HG03558 (cell line): ENCODE measurements around the gene CNTD1.

Experiments
- ATAC-seq: cut with Tn5 transposase; IDR thresholded peaks from one replicate; pipeline ENCODE4 v1.9.1; 2021; ENCODE audit warnings: moderate number of reproducible peaks; ENCODE audit not compliant: unreplicated experiment; ENCODE audit errors: extremely low read depth

CNTD1 gene

DNA sequence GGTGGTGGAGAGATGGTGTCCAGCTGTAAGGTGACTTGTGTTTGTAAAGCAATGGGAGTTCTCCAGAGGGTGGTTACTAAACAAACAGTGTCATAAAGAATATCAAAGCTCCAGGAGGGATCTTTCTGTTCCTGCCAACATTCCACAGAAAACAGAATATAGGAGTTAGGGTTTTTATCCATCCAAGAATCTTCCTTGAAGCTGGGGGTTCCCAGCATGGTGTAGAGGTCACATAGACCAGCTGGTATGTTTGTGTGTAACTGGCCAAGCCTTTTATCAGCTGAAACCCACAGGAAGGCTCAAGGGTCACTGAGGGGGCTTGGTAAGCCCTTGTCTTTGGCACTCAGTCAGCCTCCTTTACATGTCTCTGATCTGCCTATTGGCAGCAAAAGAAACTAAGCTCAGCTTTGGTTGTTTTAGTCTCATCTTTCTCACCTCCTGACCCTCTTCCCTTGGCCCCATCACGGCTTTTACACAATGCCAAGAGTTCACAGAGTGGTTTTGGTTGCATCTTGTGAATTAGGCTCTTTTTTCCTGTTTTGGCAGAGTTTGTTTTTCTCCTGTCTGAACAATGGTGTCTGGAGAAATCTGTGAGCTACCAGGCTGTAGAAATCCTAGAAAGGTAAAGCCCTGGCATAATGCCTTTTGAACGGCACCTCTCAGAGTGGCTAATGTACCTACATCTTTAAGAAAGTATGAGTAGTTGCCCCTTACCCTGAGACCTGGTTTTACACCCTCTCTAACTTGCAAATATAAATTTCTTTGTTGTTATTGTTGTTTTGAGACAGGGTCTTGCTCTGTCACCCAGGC, 4.6 kb downstream of the CNTD1 start:
- ATAC-seq, result no peak

DNA sequence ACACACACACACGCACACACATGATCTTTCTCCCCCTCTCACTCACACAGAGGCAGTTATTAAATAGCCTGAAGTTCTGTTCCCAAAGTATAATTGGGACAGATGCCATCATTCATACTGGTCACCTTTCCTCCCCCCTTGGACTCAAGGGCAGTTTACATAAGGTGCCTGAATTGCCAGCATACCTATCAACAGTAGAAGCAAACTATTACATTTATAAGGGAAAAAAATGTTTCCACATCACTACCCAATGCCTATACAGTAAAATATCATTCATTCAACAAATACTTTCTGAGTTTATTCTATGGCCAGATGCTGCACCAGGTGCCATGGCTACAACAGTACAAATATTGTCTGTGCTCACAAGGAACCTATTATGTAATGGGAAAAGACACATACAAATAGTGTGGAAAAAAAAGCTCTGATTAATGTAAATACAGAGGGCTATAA, 6.3 kb downstream of the CNTD1 start:
- no peak for ATAC-seq

DNA sequence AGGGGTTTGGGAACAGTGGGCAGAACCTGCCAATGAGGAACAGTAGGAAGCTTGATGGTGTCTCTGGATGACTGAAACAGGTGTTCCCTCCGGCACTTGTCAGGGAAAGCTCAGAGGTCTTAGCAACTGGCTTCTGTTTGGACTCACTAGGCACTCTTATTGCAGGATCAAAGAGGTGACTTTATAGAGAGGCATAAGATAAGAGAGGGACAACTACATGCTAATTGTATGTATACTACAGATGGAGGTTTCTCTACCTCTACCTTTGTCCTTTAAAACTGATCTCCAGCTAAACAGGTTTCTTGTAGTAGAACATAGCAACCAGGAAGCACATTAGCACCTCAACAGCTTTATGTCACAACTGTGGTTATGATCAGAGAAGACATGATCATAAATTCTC, 7.6 kb downstream of the CNTD1 start:
- no peak for ATAC-seq

DNA sequence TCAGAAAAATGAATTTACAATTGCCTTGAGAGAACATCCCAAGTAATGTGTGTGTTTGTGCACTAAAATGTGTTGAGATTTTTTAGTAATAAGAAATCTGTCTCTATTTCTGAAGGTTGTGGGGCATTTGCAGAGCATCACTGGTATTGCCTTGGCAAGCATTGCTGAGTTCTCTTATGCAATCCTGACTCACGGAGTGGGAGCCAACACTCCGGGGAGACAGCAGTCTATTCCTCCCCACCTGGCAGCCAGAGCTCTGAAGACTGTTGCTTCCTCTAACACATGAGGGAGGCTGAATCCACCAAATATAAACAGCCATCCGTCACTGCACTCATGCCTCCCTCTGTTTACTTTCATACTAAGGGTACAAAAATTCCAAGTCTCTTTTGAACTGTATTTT, 10.6 kb downstream of the CNTD1 start:
- ATAC-seq, result no peak

DNA sequence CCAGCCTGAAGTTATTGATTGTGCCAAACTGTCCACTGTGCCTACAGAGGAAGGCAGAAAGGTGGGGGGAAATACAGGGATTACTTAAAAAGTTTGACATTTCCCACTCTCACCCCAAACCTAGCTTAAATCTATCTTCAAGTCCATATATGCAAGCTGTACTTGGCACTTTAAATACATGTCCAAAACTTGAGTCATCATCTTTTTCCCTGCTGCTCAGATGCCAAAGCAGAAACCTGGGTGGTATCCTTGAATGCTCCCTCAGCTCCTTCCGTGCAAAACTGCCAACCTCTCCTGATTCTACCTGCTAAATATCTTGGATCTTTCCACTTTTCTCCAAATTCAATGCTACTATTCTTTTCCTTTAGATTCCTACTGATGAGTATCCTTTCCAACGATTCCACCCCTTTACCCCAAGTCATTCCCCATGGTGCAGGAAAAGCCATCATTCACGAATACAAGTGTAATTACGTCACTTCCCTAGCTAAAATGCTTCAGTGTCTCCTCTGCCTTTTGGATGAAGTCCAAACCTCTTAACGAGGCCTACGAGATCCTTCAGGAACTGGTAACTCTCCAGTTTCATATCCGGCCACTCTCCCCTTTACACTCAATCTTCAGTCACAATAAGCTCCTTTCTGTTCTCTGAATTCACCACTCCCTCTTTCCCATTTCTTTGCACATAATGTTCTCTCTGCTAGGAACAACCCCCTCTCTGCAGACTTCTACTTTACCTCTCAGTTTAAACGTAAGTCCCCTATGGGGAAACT, 16.2 kb downstream of the CNTD1 start:
- ATAC-seq, result no peak

DNA sequence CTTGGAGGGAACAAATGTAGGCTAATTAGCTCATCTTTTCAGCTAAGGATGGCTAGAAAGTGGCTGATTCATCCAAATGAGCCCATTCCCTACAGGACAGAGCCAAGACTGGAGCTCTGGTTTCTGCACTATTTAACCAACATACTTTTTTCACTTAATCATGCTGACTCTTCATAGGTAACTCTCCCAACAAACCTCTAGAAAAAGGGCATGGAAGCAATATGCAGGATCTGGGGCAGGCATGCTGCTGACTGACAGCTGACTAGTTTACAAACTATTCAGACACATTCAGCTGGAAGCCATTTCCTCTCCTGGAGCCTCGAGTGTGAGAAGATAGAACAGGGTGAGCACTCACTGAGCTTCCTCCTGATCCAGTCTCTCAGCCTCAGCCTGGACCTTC, 19.2 kb downstream of the CNTD1 start:
- no peak for ATAC-seq

DNA sequence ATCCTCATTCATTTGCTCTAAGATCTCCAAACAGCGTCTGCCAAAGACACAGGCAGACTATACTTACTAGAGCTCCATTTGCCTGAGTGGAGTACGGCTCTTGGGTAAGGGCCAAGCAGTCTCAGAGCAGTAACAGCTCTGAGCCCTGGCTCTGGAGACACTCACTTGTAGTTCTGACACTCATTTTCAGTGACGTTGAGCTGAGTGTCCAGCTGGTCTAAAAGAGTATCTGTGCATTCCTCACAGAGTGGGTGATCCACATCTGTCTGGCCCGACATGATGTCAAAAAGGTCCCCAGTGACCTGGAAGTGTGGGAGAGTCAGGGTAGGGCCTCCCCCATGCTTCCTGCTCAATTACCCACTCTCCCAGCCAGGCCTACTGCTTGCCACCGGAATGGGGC, 19.7 kb downstream of the CNTD1 start:
- ATAC-seq, result no peak

DNA sequence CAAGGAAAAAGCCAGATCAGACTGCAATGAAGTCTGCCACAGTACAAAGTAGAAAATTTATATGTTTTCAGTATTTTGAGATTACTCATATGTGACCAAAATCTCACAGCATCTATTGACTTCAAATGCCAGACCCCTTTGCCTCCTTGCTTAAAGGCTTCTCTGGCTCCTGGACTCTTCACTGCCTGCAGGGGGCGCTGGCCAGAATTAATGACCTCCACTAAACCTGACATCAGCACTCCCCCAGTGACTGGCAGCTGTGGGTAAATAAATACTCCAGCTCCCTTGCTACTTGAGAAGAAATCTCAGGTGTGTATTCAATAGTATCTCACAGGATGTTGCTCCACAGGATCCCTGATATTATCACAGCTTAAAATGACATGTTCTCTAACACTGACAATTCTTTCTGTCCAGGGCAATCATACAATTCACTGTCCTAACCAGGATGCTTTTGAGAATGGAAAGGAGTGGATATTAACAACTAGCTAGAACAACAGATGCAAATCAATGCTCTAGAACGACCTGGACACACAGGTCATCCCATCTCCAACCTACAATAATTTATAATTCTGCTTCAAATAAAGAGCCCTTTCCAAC, 21.4 kb downstream of the CNTD1 start:
- ATAC-seq, result no peak

DNA sequence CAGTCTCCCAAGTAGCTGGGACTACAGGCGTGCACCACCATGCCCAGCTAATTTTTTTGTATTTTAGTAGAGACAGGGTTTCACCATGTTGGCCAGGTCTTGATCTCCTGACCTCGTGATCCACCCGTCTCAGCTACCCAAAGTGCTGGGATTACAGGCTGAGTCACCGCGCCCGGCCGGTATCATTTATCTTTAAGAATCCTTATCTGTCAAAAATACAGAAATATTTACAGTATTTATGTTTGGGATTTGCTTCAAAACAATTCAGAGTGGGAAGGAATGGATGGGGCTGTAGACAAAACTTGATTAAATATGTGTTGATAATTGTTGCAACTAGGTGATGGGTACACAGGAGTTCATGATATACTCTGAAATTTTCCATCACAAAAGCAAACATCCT, 22.5 kb downstream of the CNTD1 start:
- ATAC-seq, result no peak

DNA sequence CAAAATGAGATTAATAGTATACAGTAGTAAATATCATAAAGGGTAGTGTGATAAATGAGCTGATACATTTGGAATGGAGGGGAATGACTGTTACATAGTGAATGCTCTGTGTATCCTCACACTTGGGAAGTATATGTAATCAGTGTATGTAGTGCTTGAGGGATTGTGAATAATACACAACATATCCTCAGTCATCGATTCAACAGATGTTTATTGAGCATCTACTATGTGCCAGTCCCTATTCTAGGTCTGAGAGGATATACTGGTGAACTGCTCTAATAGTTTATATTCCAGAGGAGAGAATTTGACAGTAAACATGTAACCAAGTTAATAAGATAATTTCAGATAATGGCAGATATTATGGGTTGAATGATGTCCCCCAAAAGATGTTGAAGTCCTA, 28.8 kb downstream of the CNTD1 start:
- ATAC-seq, result no peak

DNA sequence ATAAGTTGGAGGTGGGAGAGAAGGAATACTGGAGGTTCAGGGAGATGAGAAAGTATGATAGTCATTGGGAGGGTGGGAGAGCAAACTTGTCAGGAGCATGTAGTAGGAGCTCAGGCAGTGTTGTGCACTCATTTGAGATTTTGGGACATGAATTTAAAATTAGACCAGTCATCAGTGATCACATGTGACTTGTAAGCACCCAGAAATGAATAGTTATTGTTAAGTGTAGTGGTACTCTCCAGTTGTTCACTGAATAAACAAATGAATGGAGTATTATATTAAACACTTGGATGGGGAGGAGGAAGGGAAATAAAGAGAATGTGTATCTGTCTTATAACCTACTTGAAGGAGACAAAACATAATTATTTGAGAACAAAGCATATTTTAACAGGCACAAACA, 32.3 kb downstream of the CNTD1 start:
- ATAC-seq, result no peak

DNA sequence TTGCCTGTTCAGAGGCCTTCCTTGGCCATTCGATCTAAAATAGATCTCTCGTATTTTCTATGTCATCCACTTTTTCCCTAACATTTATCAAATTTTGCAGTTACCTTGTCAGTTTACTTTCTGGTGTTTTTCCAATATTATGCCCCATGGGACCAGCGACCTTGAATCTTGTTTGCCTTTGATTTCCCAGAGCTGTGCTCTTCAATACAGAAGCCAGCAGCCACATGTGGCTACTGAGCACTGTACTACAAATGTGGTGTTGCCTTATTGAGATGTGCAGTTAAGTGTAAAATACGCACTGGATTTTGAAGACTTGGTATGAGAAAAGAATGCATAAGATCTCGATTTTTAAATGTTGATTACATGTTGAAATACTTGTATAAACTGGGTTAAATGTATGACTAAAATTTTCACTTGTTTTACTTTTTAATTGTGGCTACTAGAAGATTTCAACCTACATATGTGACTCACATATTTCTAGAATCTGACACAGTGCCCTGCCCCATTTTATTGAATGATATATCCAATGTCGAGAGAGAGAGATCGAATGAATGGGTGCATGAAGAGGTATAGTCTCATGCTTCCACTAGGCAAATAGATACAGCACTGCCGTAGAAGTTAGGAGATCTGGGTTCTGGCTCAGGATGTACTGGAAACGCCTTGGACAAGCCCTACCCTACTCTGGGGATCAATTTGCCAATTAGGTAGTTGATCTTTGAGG, 33.7 kb downstream of the CNTD1 start:
- ATAC-seq, result no peak

DNA sequence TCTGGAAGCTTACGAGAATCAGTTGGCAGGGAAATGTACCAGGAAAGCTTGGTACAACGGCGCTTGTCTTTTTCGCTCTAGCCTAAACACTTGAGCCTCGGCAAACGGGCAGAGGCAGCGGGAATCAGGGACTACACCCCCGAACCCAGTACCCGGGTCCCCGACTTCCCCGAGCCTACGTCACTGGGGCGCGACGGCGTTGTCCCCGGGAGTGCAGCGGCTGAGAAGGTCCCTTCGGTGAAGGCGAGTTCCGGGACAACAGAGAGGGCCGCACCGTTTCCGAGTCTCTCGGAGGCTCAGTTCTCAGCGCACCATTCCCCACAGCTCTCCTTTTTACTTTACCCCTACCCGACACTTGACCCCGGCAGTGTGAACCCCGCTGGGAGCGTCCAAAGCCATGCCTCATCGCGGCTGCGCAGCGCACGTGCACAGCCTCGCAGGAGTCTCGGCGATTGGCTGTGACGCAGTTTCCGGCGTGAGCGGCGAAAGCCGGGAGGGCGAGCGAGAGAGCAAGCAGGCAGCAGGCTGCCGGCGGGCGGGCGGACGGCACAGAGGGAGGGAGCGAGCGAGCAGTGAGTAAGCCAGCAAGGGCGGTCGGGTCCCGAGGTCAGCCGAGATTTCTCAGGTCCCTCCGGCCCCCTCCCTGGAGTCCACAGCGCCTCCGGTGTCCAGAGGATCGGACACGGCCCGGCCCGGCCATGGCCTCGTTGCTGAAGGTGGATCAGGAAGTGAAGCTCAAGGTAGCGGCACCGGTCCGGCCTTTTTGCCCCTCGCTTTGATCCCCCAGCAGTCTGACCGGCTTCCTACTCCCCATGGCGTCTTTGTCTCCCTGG, 34.5 kb downstream of the CNTD1 start, which contains the start of gene PSME3:
Gene PSME3, plus strand, starts transcription at position 464 of the 833 bp plus-strand sequence. Its CDS starts 235 bp downstream, at position 699.
- ATAC-seq, result peak; percentile 72

DNA sequence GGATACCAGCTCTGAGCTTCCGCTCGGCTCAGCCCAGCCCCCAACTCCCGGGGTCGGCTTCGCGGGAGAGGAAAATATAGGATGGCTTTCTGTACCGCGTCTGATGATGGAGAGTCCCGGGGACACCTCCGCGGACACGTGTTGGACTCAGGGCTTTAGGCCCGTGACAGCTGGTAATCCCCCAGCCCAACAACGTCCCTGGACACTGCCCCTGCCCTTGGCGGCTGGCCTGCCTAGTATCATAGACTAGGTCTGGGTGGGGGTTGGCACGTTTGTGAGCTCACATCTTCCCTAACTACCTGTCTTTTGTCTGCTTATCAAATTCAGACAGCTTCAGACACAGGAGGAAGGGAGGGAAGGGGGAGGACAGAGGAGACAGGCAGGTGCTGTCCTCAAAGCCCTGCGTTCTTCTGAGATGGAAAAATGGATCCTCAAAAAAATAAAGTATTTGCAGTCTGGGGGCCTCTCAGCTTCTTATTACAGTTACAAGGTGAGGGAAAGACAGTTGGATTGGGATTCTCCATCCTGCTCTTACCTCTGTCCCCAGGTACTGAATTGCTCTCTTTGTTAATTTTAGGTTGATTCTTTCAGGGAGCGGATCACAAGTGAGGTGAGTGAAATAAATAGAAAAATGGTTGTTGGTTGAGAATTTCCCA, 35.2 kb downstream of the CNTD1 start:
- ATAC-seq, result no peak

DNA sequence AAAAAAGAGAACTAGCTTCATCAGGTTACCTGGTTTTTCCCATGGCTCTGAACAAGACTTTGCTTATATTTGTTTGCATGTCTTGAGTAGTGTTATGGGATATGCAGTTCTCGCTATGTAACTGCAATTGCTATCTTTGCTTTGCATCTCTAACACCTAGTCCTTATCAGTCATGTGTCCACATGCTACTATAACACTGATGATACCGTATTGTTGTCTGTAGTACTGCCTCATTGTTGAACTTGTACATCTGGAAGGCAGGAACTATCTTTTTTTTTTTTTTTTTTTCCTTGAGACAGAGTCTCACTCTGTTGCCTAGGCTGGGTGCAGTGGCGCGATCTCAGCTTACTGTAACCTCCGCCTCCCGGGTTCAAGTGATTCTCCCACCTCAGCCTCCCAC, 37.1 kb downstream of the CNTD1 start:
- ATAC-seq, result no peak

DNA sequence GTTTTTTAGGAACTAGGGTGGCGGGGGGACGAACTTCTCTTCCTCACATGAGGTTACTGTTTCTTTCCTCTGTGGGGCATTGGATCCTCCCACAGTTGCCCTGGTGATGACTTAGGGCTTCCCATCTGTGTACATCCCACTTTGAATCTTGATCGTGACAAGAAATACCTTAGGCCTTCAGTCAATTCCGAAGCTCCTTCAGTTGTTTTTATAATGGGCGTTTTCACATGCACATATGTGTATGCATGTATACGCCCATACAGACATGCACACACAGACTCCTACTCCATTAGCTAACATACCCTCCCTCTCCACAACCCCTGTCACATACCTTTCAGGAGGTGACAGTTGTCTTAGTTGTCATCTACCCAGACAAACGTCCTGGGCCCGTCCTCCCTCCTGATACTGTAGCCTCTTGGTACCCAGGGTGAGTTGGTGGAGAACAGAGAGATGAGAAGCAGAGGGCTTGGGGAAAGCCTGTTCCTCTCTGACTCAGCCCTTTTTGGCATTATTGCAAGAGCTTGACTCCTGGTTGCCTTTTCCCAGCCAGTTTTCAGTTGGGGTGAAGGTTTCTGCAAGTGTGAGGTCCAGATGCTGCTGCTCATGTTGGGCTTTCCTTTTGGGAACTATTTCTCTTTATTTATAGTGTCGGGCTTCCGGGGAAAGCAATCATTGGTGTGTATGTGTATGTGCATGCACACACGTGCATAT, 43.5 kb downstream of the CNTD1 start:
- no peak for ATAC-seq

DNA sequence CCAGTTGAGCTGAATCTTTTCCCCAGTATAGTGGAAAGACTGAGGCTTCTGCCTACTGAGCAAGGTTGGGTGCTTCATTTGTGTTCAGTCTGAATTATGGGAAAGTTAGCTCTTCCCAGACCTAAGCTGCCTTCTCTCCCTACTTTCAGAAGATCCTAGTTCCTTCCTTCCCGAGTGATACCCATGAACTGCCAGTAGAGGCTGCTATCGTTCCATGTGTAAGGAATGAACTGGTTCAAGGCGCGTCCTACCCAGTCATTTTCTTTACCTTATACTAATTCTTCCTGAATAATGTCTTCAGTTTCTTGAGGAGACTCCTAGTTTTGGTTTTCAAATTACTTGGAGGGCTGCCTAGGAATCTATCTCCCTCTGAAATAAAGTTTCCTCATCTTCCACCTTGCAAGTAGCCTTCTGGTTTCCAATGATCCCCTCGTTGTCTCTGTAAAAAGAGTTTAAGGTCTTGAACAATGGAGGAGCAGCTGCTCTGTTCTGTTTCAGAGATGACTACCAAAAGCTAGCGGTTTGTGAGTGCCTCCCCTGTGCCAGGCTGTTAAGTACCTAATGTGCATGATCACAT, 44.8 kb downstream of the CNTD1 start:
- ATAC-seq, result no peak

DNA sequence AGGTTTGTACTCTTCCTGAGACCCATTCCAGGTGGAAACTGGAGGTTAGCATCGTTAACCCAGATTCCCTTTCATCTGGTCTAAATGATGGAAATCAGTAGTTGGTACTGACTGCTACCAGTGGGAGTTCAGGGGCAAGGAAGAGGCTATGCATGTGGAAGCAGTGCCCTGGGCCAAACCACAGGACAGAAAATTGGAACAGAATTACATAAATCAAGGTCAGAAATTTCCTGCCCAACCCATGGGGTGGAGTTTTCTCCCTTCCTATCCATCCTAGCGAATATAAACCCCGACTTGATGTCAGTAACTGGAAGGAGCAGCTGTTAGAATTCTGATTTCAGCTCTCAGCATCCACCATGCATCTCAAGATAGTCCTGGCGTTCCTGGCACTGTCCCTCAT, 45.6 kb downstream of the CNTD1 start, which contains the start of gene AOC2:
Gene AOC2, plus strand, starts transcription at position 310 of the 400 bp plus-strand sequence. Its CDS starts 47 bp downstream, at position 357.
- no peak for ATAC-seq
